Measurements from ENCODE around the gene IL2RA. TPM values are rescaled to one million over a fixed set of nuclear protein-coding genes. Genes with fewer than 3 reads are reported as not detected.
A peak's percentile ranks its signal among the peaks of the same experiment; 100 is the strongest.
"Not testable (repeated sequence)": the region's sequence is repeated elsewhere in the genome, so short reads cannot be mapped to it uniquely, and the experiment has no call there.

Gene IL2RA
- total and polyA plus RNA-seq, 2 experiments from 2014 or later, result not detected

DNA sequence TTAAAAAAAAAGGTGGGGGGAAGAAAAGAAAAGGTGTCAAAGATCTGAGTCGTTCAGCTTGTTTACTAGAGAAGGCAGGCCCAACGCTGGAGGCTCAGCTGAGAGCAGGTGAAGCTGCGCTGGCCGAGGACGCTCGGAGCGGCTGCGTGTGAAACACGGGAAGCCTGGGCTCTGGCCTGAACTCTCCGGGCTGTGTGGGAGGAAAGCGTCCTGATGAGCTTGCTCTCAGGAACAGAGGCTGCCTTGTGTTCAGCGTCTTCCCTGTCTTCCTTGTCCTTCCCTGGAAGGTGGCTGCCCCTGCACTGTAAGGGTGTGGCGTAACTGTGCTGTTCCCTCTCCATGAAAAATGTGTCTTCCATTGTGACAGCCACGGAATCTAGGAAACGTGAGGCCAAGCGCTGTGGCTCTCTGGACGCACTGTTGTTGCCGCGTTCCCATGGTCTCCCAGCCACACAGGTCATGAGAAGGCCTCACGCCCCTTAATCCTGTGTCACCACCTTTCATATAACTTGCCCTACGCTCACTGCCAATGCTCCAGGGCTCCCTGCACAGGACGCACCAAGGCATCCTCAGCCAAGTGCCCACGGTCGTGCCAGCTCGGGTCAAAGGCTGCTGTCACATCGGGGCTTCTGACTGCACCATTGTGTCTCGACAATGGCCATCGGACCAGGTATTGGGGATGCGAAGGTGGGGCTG lies 100.6 kb downstream of the IL2RA start:
- Histone ChIP-seq H3K27ac (ENCODE audit: low read depth) (no peak overlapping the region), H3K9me2 (ENCODE audit: insufficient read depth) (no peaks in the 10 kb centered on the region), H3F3A (replicated peaks; ENCODE audit: low read depth) (no peaks in the 10 kb centered on the region), H4K20me1 (replicated peaks; ENCODE audit: insufficient read depth) (no peaks in the 10 kb centered on the region), H3K79me2 (replicated peaks; ENCODE audit: insufficient read depth) (no peaks in the 10 kb centered on the region), H3K4me3 (no peak overlapping the region), H3K4me2 (no peak overlapping the region), H3K27me3 (ENCODE audit: insufficient read depth) (no peaks in the 10 kb centered on the region), H2AFZ (no peak overlapping the region), H3K36me3 (ENCODE audit: insufficient read depth) (no peaks in the 10 kb centered on the region), H3K4me1 (ENCODE audit: insufficient read depth) (no peaks in the 10 kb centered on the region)
- no peak for DNase-seq (ENCODE audit: low spot score)
- Mint-ChIP-seq H3K36me3 (ENCODE audit: low read depth) (no peaks in the 10 kb centered on the region), H3K27me3 (ENCODE audit: insufficient read depth, low read depth, poor library complexity) (peaks cover 8% of the 10 kb centered on the region), H3K4me3 (no peak overlapping the region), H3K27ac (peak overlapping the region; percentile 59; the same call in 1 of the 2 replicates), H3K9me3 (no peaks in the 10 kb centered on the region), H3K4me1 (peaks cover 5% of the 10 kb centered on the region)
- ATAC-seq, result no peak; the same call in 2 of the 3 replicates
- no peak for TF ChIP-seq ETS1 (IDR thresholded peaks at IDR 0.05)
- no peak for TF ChIP-seq NANOG (IDR thresholded peaks at IDR 0.05; ENCODE audit: borderline replicate concordance)
- TF ChIP-seq STAT1 (IDR thresholded peaks at IDR 0.05; ENCODE audit: unreplicated experiment), result no peak

GRCh38 chr10:5960973-5961275 lies 101.2 kb downstream of the IL2RA start:
- not testable (repeated sequence) for H3K36me3 ChIP-seq (ENCODE audit: insufficient read depth); H3K27me3 ChIP-seq (ENCODE audit: insufficient read depth); H4K20me1 ChIP-seq (replicated peaks; ENCODE audit: insufficient read depth); H3K27ac Mint-ChIP-seq; DNase-seq (ENCODE audit: low spot score); H3K4me1 Mint-ChIP-seq; H3K4me1 ChIP-seq (ENCODE audit: insufficient read depth); ATAC-seq; H3F3A ChIP-seq (replicated peaks; ENCODE audit: low read depth); H3K79me2 ChIP-seq (replicated peaks; ENCODE audit: insufficient read depth); H3K27ac ChIP-seq (ENCODE audit: low read depth); H3K4me3 ChIP-seq; H3K27me3 Mint-ChIP-seq (ENCODE audit: insufficient read depth, low read depth, poor library complexity); H3K36me3 Mint-ChIP-seq (ENCODE audit: low read depth); H2AFZ ChIP-seq; H3K9me3 Mint-ChIP-seq; H3K9me2 ChIP-seq (ENCODE audit: insufficient read depth); H3K4me3 Mint-ChIP-seq; H3K4me2 ChIP-seq

Small RNA genes lying within 50 kb of the gene (small RNA-seq; reads per million reads assigned to genes)
- not detected for gene RF00397 (ENCODE audit: low replicate concordance)

Other genes starting within 250 kb of the IL2RA start
- gene GDI2, start 248.9 kb downstream of the IL2RA start, total RNA-seq (2014; rRNA removed; shearing (Covaris generic)), result 454 and 505 TPM in 2 replicates
- 235 and 269 TPM in 2 replicates for gene GDI2, start 248.9 kb downstream of the IL2RA start, polyA plus RNA-seq (2016; fragmentation: Nextera tagmentation; extraction: Ambion mirVana)
- gene ANKRD16, start 172.5 kb downstream of the IL2RA start, total RNA-seq (2014; rRNA removed; shearing (Covaris generic)), result 16.1 and 20.2 TPM in 2 replicates
- gene ANKRD16, start 172.5 kb downstream of the IL2RA start, polyA plus RNA-seq (2016; fragmentation: Nextera tagmentation; extraction: Ambion mirVana), result 6.4 and 7.5 TPM in 2 replicates
- 84.0 and 90.8 TPM in 2 replicates for gene FBH1, start 172.1 kb downstream of the IL2RA start, total RNA-seq (2014; rRNA removed; shearing (Covaris generic))
- 62.5 and 68.0 TPM in 2 replicates for gene FBH1, start 172.1 kb downstream of the IL2RA start, polyA plus RNA-seq (2016; fragmentation: Nextera tagmentation; extraction: Ambion mirVana)
- 1.1 and 1.6 TPM in 2 replicates for gene IL15RA, start 84.8 kb downstream of the IL2RA start, total RNA-seq (2014; rRNA removed; shearing (Covaris generic))
- 1.9 and 2.2 TPM in 2 replicates for gene IL15RA, start 84.8 kb downstream of the IL2RA start, polyA plus RNA-seq (2016; fragmentation: Nextera tagmentation; extraction: Ambion mirVana)
- 54.7 and 90.5 TPM in 2 replicates for gene RBM17, start 26.7 kb upstream of the IL2RA start, total RNA-seq (2014; rRNA removed; shearing (Covaris generic))
- 257 and 281 TPM in 2 replicates for gene RBM17, start 26.7 kb upstream of the IL2RA start, polyA plus RNA-seq (2016; fragmentation: Nextera tagmentation; extraction: Ambion mirVana)
- gene PFKFB3, start 140.6 kb upstream of the IL2RA start, total RNA-seq (2014; rRNA removed; shearing (Covaris generic)), result 16.4 and 26.8 TPM in 2 replicates
- gene PFKFB3, start 140.6 kb upstream of the IL2RA start, polyA plus RNA-seq (2016; fragmentation: Nextera tagmentation; extraction: Ambion mirVana), result 9.5 and 11.4 TPM in 2 replicates

All from GM23338 (cell line).